Dedifferentiated amniotic fluid mesenchymal stem cell (primary cell): Measurements from ENCODE around the gene IFTAP.
"Not testable (repeated sequence)": the region's sequence is repeated elsewhere in the genome, so short reads cannot be mapped to it uniquely, and the experiment has no call there.

Experiments
- DNase-seq: peaks from one replicate; pipeline ENCODE4 v3.0.0-alpha.2; 2016; ENCODE audit errors: extremely low spot score

Gene IFTAP

DNA sequence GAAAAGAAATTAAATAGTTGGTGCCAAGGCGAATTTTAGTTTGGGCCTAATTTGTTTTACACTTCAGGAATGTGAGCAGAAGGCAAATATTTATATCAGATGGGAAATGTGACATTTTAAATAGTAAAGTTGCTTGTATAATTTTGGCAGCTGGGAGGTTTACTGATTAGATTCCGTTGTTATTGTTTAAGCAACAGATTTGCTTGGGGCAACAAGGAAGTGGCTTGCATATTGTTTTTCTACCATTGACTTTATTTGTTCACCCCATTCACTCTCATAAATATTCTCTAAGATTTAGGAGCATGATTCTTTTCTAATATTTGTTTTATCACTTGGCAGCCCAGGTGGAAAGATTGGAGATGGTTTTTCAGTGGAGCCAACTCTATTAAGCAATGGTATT is 44.3 kb downstream of the IFTAP start:
- no peak for DNase-seq

DNA sequence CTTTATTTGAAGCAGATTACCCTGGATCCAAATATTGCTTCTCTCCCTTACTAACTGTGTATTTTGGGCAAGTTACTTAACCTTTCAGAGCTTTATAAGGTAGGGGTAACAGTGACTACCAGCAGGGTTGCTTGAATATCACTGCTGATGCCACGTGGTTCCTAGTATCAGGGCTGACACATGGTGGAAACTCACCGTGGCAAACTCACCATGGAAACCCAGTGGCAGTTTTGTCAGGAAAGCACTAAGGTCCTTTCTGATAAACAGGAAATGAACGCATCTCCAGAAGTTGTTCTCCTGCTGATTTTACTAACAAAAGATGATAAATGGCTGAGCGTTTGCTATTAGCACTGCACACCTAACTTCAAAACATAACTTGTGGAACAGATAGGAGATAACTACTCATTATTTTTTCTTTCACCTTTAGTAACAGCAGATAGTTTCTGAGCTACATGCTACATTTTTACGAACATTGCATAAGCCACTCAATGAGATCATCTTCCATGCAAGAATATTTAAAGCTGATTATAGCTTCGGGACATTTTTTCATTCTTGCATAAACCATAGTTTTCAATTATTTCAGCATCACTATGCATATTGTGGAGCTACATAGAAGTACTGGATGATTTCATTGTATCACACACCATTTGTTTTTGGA is 63.4 kb downstream of the IFTAP start:
- peak; percentile 18 for DNase-seq

DNA sequence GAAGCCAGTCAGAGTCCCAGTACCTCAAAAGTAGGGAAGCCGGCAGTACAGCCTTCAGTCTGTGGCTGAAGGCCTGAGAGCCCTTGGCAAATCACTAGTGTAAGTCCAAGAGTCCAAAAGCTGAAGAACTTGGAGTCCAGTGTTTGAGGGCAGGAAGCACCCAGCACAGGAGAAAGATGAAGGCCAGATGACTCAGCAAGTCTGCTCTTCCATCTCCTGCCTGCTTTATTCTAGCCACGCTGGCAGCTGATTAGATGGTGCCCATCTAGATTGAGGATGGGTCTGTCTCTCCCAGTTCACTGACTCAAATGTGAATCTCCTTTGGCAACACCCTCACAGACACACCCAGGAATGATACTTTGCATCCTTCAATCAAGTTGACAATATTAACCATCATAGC is 67.1 kb downstream of the IFTAP start:
- not testable (repeated sequence) for DNase-seq

- DNase-seq: peak; percentile 71
Measured at GRCh38 chr11:36672815-36673450, 78.6 kb downstream of the IFTAP start.

DNA sequence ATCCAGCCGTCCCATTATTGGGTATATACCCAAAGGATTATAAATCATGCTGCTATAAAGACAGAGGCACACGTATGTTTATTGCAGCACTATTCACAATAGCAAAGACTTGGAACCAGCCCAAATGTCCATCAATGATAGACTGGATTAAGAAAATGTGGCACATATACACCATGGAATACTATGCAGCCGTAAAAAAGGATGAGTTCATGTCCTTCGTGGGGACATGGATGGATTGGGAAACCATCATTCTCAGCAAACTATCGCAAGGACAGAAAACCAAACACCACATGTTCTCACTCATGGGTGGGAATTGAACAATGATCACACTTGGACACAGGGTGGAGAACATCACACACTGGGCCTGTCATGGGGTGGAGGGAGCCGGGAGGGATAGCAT is 85.2 kb downstream of the IFTAP start:
- not testable (repeated sequence) for DNase-seq

DNA sequence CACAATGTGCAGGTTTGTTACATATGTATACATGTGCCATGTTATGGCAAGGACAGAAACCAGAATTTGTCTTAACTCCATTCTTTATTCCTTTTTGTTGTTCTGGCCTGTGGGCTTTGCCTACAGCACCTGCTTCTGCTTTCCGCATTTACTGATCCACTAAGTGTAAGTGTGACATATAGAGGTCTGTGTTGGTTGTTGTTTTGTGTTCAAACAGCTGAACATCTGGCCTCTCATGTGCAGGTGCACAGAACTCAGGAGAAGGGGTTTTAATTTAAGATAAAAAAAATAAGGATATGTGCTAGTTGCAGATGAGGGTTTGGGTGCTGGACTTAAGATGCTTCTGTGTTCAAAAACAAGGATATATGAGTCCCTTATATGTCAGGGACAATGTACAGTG is 89.5 kb downstream of the IFTAP start:
- no peak for DNase-seq

GRCh38 chr11:36684840-36685801 is 90.8 kb downstream of the IFTAP start:
- DNase-seq: no peak

- DNase-seq: no peak
Measured at GRCh38 chr11:36688132-36688531, 93.8 kb downstream of the IFTAP start.

DNA sequence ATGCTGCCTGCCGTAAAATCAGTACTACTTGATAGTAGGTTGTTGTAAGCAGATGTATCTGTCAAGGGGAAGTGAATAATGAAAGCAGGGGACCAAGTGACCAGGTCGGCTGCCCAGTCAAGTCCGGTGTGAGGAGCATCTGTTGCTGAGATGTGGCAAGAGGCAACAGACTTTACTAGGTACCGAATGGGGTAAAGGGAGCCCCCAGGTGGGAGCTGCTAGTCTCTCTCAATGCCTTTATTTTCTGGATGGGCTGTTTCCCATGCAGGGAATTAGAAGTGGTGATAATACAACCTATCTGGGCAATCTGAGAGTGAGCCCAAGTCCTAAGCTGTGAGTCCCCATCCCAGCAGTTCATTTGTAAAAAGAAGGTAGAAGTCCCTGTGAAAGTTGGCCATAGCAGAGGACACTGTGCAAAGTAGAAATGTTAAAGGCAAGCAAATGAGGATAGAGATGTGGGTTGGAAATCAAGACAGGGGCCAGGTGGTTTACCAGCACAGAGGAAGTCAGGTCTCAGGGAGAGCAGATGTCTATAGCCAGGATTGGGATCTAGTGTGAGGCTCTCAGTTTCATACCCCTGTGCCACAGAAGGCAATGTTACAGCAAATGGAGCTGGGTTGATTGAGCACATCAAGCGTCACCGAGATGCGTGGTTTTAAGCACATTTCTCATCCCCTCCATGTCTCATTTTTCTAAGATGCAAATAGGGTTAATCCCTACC is 94.4 kb downstream of the IFTAP start:
- DNase-seq: no peak

- no peak for DNase-seq
Measured at GRCh38 chr11:36689442-36689841, 95.1 kb downstream of the IFTAP start.

GRCh38 chr11:36692704-36693103 is 98.4 kb downstream of the IFTAP start:
- DNase-seq: no peak

DNA sequence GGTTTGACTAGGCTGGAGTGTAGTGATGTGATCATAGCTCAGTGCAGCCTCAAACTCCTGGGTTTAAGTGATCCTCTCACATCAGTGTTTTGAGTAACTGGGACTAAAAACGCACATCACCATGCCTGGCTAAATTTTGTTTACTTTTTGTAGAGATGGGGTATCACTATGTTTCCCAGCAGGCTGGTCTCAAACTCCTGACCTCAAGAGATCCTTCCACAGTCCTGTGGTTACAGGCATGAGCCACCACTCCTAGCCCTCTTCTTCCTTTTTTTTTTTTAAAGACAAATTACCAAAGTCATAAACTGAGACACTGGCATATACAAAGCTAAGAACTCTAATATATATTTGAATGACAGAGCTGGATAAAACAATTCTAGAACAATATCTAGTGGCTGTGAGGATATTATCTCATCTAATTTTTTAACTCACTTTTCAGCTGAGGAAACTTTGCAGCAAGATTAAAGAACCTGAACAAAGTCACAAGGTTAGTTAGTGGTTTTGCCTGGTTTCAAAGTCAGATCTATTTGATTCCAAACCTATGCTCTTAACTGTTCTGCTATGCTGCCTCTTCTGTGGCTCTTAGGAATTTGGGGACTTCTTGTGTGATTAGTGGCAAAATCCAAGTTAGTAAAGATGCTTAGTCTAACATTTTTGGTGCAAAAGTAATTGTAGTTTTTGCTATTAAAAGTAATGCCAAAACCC is 99.0 kb downstream of the IFTAP start:
- no peak for DNase-seq

GRCh38 chr11:36695111-36695510 is 100.8 kb downstream of the IFTAP start:
- no peak for DNase-seq

GRCh38 chr11:36695571-36695970 is 101.3 kb downstream of the IFTAP start:
- no peak for DNase-seq

- DNase-seq: no peak
Measured at GRCh38 chr11:36696550-36696949, 102.2 kb downstream of the IFTAP start.

- DNase-seq: no peak
Measured at GRCh38 chr11:36699271-36699670, 105.0 kb downstream of the IFTAP start.

DNA sequence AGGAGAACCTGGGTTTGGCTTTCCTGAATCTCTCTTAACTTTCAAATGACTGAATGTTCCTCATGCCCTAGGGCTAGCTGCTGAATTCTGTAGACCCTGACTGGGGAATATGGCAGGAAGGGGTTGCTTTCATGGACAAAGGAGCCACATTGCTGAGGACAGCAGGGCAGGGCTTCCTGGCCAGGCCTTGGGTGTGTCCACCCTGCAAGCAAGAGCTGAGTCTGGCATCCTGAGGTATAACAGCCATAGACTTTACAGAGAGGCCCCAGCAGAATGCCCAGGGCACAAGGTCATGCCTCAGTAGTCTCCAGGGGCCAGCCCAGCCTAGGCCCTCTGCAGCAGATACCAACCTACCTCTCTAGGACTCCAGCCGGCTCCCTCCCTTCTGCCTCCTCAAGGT is 105.9 kb downstream of the IFTAP start:
- no peak for DNase-seq

DNA sequence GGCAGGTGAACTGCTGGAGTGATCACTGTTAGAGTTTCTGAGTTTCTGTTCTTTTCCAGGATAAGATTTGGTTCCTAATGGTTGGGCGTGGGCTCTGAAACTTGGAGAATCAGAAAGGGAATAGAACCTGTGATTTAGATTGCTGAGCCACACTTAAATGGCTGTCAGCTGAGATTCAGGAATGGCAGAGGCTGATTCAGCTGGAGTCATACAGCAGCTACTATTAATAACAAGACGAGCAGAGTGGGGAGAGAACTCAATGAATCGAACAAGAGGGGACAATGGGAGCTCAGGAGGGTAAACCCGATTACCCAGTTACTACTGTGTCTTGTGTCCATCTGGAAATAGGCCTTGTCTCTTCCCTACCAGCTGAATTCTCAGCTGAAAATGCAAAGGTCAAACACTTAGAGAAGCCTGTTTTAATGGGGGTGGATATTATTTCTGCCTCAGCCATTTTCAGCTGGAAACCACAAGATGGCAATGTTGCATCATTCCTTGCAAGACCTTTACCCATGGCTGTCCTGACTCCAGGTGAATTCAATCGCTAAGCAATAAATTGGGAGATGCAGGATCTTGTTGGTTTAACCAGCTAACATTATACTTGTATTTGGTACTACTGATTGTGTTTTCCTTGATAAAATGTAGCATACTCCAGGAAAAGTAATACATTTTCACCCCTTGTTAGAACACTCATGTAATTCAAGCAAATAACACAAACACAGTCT is 108.2 kb downstream of the IFTAP start:
- DNase-seq: peak; percentile 26

GRCh38 chr11:36703055-36703404 is 108.7 kb downstream of the IFTAP start:
- no peak for DNase-seq
